Astrocyte (in vitro differentiated cells and primary cell): ENCODE data around the gene GMPPA. TPM values are rescaled to one million over a fixed set of nuclear protein-coding genes. Genes with fewer than 3 reads are reported as not detected.

ENCODE experiments used
- DNase-seq: peaks from one replicate; pipeline ENCODE4 v3.0.0-alpha.2; 2010; ENCODE audit warnings: low read depth
- FAIRE-seq: peaks from 2 replicates; lab custom pipeline; 2011; peaks lifted over from hg19 to GRCh38; lab: Jason Lieb, UNC
- H2AFZ ChIP-seq: 2 replicates; pipeline ENCODE4 v1.6.0; 2012; ENCODE audit warnings: low read depth, low read length, inconsistent platforms
- H3K27ac ChIP-seq: 2 replicates; pipeline ENCODE4 v1.5.1; 2011; ENCODE audit warnings: low read depth, low read length, inconsistent platforms
- H3K27me3 ChIP-seq: 2 replicates; pipeline ENCODE4 v1.6.0; 2011; ENCODE audit warnings: low read length, inconsistent platforms; ENCODE audit not compliant: insufficient read depth
- H3K36me3 ChIP-seq: 2 replicates; pipeline ENCODE4 v1.5.1; 2011; ENCODE audit warnings: low read length, inconsistent platforms; ENCODE audit not compliant: insufficient read depth
- H3K4me1 ChIP-seq: 2 replicates; pipeline ENCODE4 v1.5.1; 2011; ENCODE audit warnings: low read length, inconsistent platforms; ENCODE audit not compliant: insufficient read depth
- H3K4me2 ChIP-seq: 2 replicates; pipeline ENCODE4 v1.6.0; 2012; ENCODE audit warnings: low read length, inconsistent platforms
- H3K4me3 ChIP-seq: 2 replicates; pipeline ENCODE4 v1.5.1; 2011; ENCODE audit warnings: low read depth, mild to moderate bottlenecking, low read length, inconsistent platforms; ENCODE audit not compliant: insufficient read depth
- H3K79me2 ChIP-seq: 2 replicates; pipeline ENCODE4 v1.6.0; 2012; ENCODE audit warnings: mild to moderate bottlenecking, low read length, inconsistent platforms; ENCODE audit not compliant: insufficient read depth
- H3K9ac ChIP-seq: 2 replicates; pipeline ENCODE4 v1.6.0; 2012; ENCODE audit warnings: mild to moderate bottlenecking, low read length, inconsistent platforms
- H3K9me3 ChIP-seq: 2 replicates; pipeline ENCODE4 v1.5.1; 2012; ENCODE audit warnings: low read depth, mild to moderate bottlenecking, low read length, inconsistent platforms; ENCODE audit not compliant: insufficient read depth
- H4K20me1 ChIP-seq: 2 replicates; pipeline ENCODE4 v1.6.0; 2012; ENCODE audit warnings: low read length, inconsistent platforms; ENCODE audit not compliant: insufficient read depth
- H3K27ac Mint-ChIP-seq: one replicate; pipeline ENCODE4 v1.8.0; 2021; ENCODE audit warnings: mild to moderate bottlenecking, mixed read lengths; ENCODE audit not compliant: unreplicated experiment
- H3K27me3 Mint-ChIP-seq: one replicate; pipeline ENCODE4 v1.8.0; 2021; ENCODE audit warnings: low read depth, mixed read lengths; ENCODE audit not compliant: unreplicated experiment
- H3K36me3 Mint-ChIP-seq: one replicate; pipeline ENCODE4 v1.8.0; 2021; ENCODE audit warnings: low read depth, mixed read lengths; ENCODE audit not compliant: unreplicated experiment
- H3K4me1 Mint-ChIP-seq: one replicate; pipeline ENCODE4 v1.8.0; 2021; ENCODE audit warnings: low read depth, mixed read lengths; ENCODE audit not compliant: unreplicated experiment
- H3K4me3 Mint-ChIP-seq: one replicate; pipeline ENCODE4 v1.8.0; 2021; ENCODE audit warnings: mild to moderate bottlenecking, moderate library complexity, mixed read lengths; ENCODE audit not compliant: unreplicated experiment
- H3K9me3 Mint-ChIP-seq: one replicate; pipeline ENCODE4 v1.8.0; 2021; ENCODE audit warnings: mild to moderate bottlenecking, mixed read lengths; ENCODE audit not compliant: unreplicated experiment
- CTCF ChIP-seq: IDR thresholded peaks from 2 replicates; pipeline ENCODE4 v1.5.1; 2011; ENCODE audit warnings: low read depth, mild to moderate bottlenecking, inconsistent platforms, low read length, moderate library complexity; ENCODE audit not compliant: insufficient read depth
- EZH2 ChIP-seq: IDR thresholded peaks from 2 replicates; pipeline ENCODE4 v1.6.1; 2012; ENCODE audit warnings: mild to moderate bottlenecking, low read length, inconsistent platforms; ENCODE audit not compliant: insufficient read depth
- total RNA-seq: library from RNA; stranded (reverse); gene quantifications from 2 replicates; pipeline ENCODE4 v1.2.1, GENCODE V29; 2021

Gene GMPPA
- total RNA-seq, 1 donor from 2014 or later: 49.5 TPM

DNA sequence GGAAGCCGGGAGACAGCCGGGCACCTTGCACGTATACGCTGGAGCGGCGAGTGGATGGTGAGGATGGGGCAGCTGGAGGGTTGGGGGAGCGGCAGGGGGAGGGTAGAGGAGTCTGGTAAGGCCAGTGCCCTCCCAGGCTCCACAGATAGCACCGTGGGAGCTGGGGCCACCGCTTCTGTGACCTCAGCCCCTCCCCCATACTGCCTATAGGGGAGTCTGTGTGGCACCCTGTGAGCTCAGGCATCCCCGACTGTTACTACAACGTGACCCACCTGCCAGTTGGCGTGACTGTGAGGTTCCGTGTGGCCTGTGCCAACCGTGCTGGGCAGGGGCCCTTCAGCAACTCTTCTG is 9.9 kb upstream of the GMPPA start:
- Mint-ChIP-seq H3K27me3 (peaks cover 42% of the 10 kb centered on the region), H3K36me3 (peaks cover 23% of the 10 kb centered on the region)

DNA sequence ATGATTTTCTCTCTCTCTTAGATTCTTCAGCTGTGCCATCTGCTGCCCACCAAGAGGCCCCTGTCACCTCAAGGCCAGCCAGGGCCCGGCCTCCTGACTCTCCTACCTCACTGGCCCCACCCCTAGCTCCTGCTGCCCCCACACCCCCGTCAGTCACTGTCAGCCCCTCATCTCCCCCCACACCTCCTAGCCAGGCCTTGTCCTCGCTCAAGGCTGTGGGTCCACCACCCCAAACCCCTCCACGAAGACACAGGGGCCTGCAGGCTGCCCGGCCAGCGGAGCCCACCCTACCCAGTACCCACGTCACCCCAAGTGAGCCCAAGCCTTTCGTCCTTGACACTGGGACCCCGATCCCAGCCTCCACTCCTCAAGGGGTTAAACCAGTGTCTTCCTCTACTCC is 9.4 kb upstream of the GMPPA start:
- Histone ChIP-seq H3K79me2 (no peaks in the 10 kb centered on the region), H3K9ac (no peak overlapping the region), H3K4me3 (no peak overlapping the region), H3K27me3 (no peaks in the 10 kb centered on the region), H4K20me1 (peaks cover 14% of the 10 kb centered on the region), H3K4me1 (no peaks in the 10 kb centered on the region), H2AFZ (no peak overlapping the region), H3K4me2 (no peak overlapping the region), H3K27ac (no peak overlapping the region), H3K9me3 (no peaks in the 10 kb centered on the region), H3K36me3 (no peaks in the 10 kb centered on the region)
- Mint-ChIP-seq H3K9me3 (no peaks in the 10 kb centered on the region), H3K4me1 (no peaks in the 10 kb centered on the region), H3K27ac (no peak overlapping the region), H3K4me3 (no peak overlapping the region), H3K36me3 (peaks cover 23% of the 10 kb centered on the region), H3K27me3 (peaks cover 44% of the 10 kb centered on the region)
- DNase-seq (no peak), FAIRE-seq (no peak)
- TF ChIP-seq EZH2 (no peak), CTCF (no peak)

More for the DNA sequence above, 9.9 kb upstream of the GMPPA start:
- peaks cover 14% of the 10 kb centered on the region for H4K20me1 ChIP-seq
- H3K36me3 ChIP-seq: no peaks in the 10 kb centered on the region
- no peak overlapping the region for H3K4me3 ChIP-seq
- DNase-seq (no peak), FAIRE-seq (no peak)
- no peak overlapping the region for H3K27ac Mint-ChIP-seq
- no peaks in the 10 kb centered on the region for H3K4me1 ChIP-seq
- H3K4me2 ChIP-seq: no peak overlapping the region
- no peaks in the 10 kb centered on the region for H3K9me3 Mint-ChIP-seq
- no peak overlapping the region for H3K9ac ChIP-seq
- H3K27ac ChIP-seq: no peak overlapping the region
- TF ChIP-seq CTCF: no peak
- TF ChIP-seq EZH2: no peak
- H3K4me1 Mint-ChIP-seq: no peaks in the 10 kb centered on the region
- no peak overlapping the region for H2AFZ ChIP-seq
- H3K79me2 ChIP-seq: no peaks in the 10 kb centered on the region
- no peak overlapping the region for H3K4me3 Mint-ChIP-seq
- peaks cover 3% of the 10 kb centered on the region for H3K27me3 ChIP-seq
- H3K9me3 ChIP-seq: no peaks in the 10 kb centered on the region

- Histone ChIP-seq H3K27ac (no peak overlapping the region), H3K9ac (no peak overlapping the region), H3K27me3 (no peaks in the 10 kb centered on the region), H3K4me3 (no peak overlapping the region), H3K4me2 (no peak overlapping the region), H2AFZ (no peak overlapping the region), H3K36me3 (no peaks in the 10 kb centered on the region), H4K20me1 (peaks cover 10% of the 10 kb centered on the region), H3K79me2 (no peaks in the 10 kb centered on the region), H3K4me1 (no peaks in the 10 kb centered on the region), H3K9me3 (no peaks in the 10 kb centered on the region)
- Mint-ChIP-seq H3K27ac (no peak overlapping the region), H3K4me1 (no peaks in the 10 kb centered on the region), H3K4me3 (no peak overlapping the region), H3K36me3 (peaks cover 23% of the 10 kb centered on the region), H3K27me3 (peaks cover 49% of the 10 kb centered on the region), H3K9me3 (no peaks in the 10 kb centered on the region)
- TF ChIP-seq CTCF: no peak
- no peak for TF ChIP-seq EZH2
- FAIRE-seq (no peak), DNase-seq (no peak)
These were observed 8.5 kb upstream of the GMPPA start for GRCh38 chr2:219490186-219490585.
